ENCODE measurements around the gene CACNA1H. TPM values are rescaled to one million over a fixed set of nuclear protein-coding genes. Genes with fewer than 3 reads are reported as not detected.

The CACNA1H gene
- total RNA-seq, 3 donors from 2014 or later (not counting 1 experiment from before 2014, with no cell fraction given), result 1.1 to 1.5 (median 1.3) TPM

- Histone ChIP-seq H3K4me3 (ENCODE audit: low read length) (no peak overlapping the region), H3K9me3 (ENCODE audit: control insufficient read depth, insufficient read depth, low read length) (no peaks in the 10 kb centered on the region), H3K4me1 (ENCODE audit: control insufficient read depth, insufficient read depth, low read length) (no peaks in the 10 kb centered on the region), H3K27ac (ENCODE audit: low read length) (no peak overlapping the region), H3K36me3 (ENCODE audit: control insufficient read depth, insufficient read depth, low read length) (no peaks in the 10 kb centered on the region), H3K27me3 (ENCODE audit: control insufficient read depth, insufficient read depth, low read length) (no peaks in the 10 kb centered on the region)
- TF ChIP-seq, protein P1, sequence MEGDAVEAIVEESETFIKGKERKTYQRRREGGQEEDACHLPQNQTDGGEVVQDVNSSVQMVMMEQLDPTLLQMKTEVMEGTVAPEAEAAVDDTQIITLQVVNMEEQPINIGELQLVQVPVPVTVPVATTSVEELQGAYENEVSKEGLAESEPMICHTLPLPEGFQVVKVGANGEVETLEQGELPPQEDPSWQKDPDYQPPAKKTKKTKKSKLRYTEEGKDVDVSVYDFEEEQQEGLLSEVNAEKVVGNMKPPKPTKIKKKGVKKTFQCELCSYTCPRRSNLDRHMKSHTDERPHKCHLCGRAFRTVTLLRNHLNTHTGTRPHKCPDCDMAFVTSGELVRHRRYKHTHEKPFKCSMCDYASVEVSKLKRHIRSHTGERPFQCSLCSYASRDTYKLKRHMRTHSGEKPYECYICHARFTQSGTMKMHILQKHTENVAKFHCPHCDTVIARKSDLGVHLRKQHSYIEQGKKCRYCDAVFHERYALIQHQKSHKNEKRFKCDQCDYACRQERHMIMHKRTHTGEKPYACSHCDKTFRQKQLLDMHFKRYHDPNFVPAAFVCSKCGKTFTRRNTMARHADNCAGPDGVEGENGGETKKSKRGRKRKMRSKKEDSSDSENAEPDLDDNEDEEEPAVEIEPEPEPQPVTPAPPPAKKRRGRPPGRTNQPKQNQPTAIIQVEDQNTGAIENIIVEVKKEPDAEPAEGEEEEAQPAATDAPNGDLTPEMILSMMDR (IDR thresholded peaks at IDR 0.05), result no peak
- Mint-ChIP-seq H3K4me3 (no peak overlapping the region), H3K9me3 (no peaks in the 10 kb centered on the region), H3K36me3 (no peaks in the 10 kb centered on the region), H3K4me1 (no peaks in the 10 kb centered on the region), H3K27ac (no peak overlapping the region), H3K27me3 (ENCODE audit: low read depth in 2 of 2) (no peaks in the 10 kb centered on the region)
- intact Hi-C loops (cut with micrococcal nuclease), result no loop called here
- WGBS (ENCODE audit: insufficient coverage), result 79% methylated on average over 29 of the region's 30 CpGs
- ATAC-seq (no peak), DNase-seq (no peak)
Measured at GRCh38 chr16:1134776-1135458, 18.0 kb upstream of the CACNA1H start.

DNA sequence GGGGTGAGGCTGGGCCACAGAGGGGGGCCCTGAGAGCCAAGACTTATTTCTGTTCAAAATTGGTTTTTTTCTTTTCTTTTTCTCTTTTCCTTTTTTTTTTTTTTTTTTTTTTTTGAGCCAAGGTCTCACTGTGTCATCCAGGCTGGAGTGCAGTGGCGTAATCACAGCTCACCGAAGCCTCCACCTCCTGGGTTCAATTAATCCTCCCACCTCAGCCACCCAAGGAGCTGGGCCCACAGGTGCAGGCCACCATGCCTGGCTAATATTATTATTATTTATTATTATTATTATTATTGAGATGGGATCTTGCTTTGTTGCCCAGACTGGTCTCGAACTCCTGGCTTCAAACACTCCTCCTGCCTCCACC, 17.5 kb upstream of the CACNA1H start:
- intact Hi-C loops (cut with micrococcal nuclease), result no loop called here
- Histone ChIP-seq H3K9me3 (ENCODE audit: control insufficient read depth, insufficient read depth, low read length) (no peaks in the 10 kb centered on the region), H3K36me3 (ENCODE audit: control insufficient read depth, insufficient read depth, low read length) (no peaks in the 10 kb centered on the region), H3K4me1 (ENCODE audit: control insufficient read depth, insufficient read depth, low read length) (no peaks in the 10 kb centered on the region), H3K4me3 (ENCODE audit: low read length) (no peak overlapping the region), H3K27me3 (ENCODE audit: control insufficient read depth, insufficient read depth, low read length) (no peaks in the 10 kb centered on the region), H3K27ac (ENCODE audit: low read length) (no peak overlapping the region)
- Mint-ChIP-seq H3K27ac (no peak overlapping the region), H3K9me3 (no peaks in the 10 kb centered on the region), H3K27me3 (ENCODE audit: low read depth in 2 of 2) (no peaks in the 10 kb centered on the region), H3K4me1 (no peaks in the 10 kb centered on the region), H3K36me3 (no peaks in the 10 kb centered on the region), H3K4me3 (no peak overlapping the region)
- WGBS (ENCODE audit: insufficient coverage), result 71% methylated on average over 1 of the region's 3 CpGs
- ATAC-seq (no peak), DNase-seq (no peak)
- TF ChIP-seq, protein P1 (IDR thresholded peaks at IDR 0.05), result no peak

DNA sequence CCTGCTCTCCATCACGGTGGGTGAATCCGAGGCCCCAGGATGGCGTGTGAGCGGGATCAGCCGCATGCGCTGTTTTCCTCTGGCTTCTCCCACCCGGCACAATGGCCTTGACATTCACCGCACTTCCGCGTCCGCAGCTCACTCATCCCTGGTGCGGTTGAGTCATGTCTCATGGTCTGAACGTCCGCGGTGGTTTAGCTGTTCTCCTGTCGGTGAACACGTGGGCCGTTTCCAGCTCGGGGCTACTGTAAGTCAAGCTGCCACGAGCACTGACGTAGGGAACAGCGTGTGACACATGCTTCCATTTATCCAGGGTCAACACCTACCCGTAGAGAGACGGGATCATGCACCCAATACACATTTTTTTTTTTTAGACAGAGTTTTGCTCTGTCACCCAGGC, 15.3 kb upstream of the CACNA1H start:
- no peaks in the 10 kb centered on the region for H3K4me1 Mint-ChIP-seq
- TF ChIP-seq, protein P1 (IDR thresholded peaks at IDR 0.05), result no peak
- 90% methylated on average over 24 of the region's 24 CpGs for WGBS (ENCODE audit: insufficient coverage)

GRCh38 chr16:1140582-1141162, 12.2 kb upstream of the CACNA1H start:
- Mint-ChIP-seq H3K4me1 (no peaks in the 10 kb centered on the region), H3K9me3 (no peaks in the 10 kb centered on the region), H3K4me3 (no peak overlapping the region), H3K27me3 (ENCODE audit: low read depth in 2 of 2) (no peaks in the 10 kb centered on the region), H3K27ac (no peak overlapping the region), H3K36me3 (no peaks in the 10 kb centered on the region)
- intact Hi-C loops (cut with micrococcal nuclease), result no loop called here
- H3K27ac ChIP-seq (ENCODE audit: low read length), result no peak overlapping the region
- no peaks in the 10 kb centered on the region for H3K27me3 ChIP-seq (ENCODE audit: control insufficient read depth, insufficient read depth, low read length)
- TF ChIP-seq, protein P1 (IDR thresholded peaks at IDR 0.05), result no peak
- DNase-seq (no peak), ATAC-seq (no peak)
- WGBS (ENCODE audit: insufficient coverage), result 81% methylated on average over 23 of the region's 23 CpGs
- H3K9me3 ChIP-seq (ENCODE audit: control insufficient read depth, insufficient read depth, low read length), result no peaks in the 10 kb centered on the region
- H3K4me1 ChIP-seq (ENCODE audit: control insufficient read depth, insufficient read depth, low read length), result no peaks in the 10 kb centered on the region
- H3K4me3 ChIP-seq (ENCODE audit: low read length), result no peak overlapping the region
- no peaks in the 10 kb centered on the region for H3K36me3 ChIP-seq (ENCODE audit: control insufficient read depth, insufficient read depth, low read length)

More for the DNA sequence above, 15.3 kb upstream of the CACNA1H start:
- intact Hi-C loops (cut with micrococcal nuclease), result no loop called here
- no peak overlapping the region for H3K27ac Mint-ChIP-seq
- Histone ChIP-seq H3K27me3 (ENCODE audit: control insufficient read depth, insufficient read depth, low read length) (no peaks in the 10 kb centered on the region), H3K4me1 (ENCODE audit: control insufficient read depth, insufficient read depth, low read length) (no peaks in the 10 kb centered on the region), H3K27ac (ENCODE audit: low read length) (no peak overlapping the region), H3K9me3 (ENCODE audit: control insufficient read depth, insufficient read depth, low read length) (no peaks in the 10 kb centered on the region), H3K36me3 (ENCODE audit: control insufficient read depth, insufficient read depth, low read length) (no peaks in the 10 kb centered on the region), H3K4me3 (ENCODE audit: low read length) (no peak overlapping the region)
- no peak for ATAC-seq
- H3K27me3 Mint-ChIP-seq (ENCODE audit: low read depth in 2 of 2), result no peaks in the 10 kb centered on the region
- no peak overlapping the region for H3K4me3 Mint-ChIP-seq
- no peaks in the 10 kb centered on the region for H3K36me3 Mint-ChIP-seq
- DNase-seq, result no peak
- no peaks in the 10 kb centered on the region for H3K9me3 Mint-ChIP-seq

Data from natural killer cell (primary cell).